ENCODE measurements around the gene PGAP2. TPM values are rescaled to one million over a fixed set of nuclear protein-coding genes. Genes with fewer than 3 reads are reported as not detected.

Gene PGAP2
- total and polyA plus RNA-seq, 10 of the 15 experiments (the other 5 are each of a cell fraction or from before 2014, with no cell fraction given) = 12.3 to 37.4 (median 31.9) TPM

GRCh38 chr11:3866836-3867208 lies 58.5 kb downstream of the PGAP2 start:
- in situ Hi-C loops (cut with MboI) (loop anchor here (25.0 kb wide), 2 partner anchors 1470 to 1820 kb away; partner anchors contain the start of genes OR51B5, TRIM22 and TRIM5), intact Hi-C loops (cut with micrococcal nuclease; ENCODE audit: unreplicated experiment) (no loop called here)
- no peak overlapping the region for H2AFZ ChIP-seq (ENCODE audit: control insufficient read depth, low read depth, low read length)
- ChIA-PET CTCF (interaction anchor here (1.6 to 39.6 kb wide), 4 partner anchors 2 to 206 kb away, joined by 3 to 1047 read pairs (median 529); partner anchors contain the start of genes RHOG and STIM1), POLR2A (interaction anchor here (0.7 to 18.1 kb wide), 7 partner anchors 9 to 205 kb away, joined by 3 to 405 read pairs (median 5); partner anchors contain the start of gene STIM1), RAD21 (ENCODE audit: unreplicated experiment) (interaction anchor here (1.0 to 16.8 kb wide), 11 partner anchors 7 to 51 kb away, joined by 3 to 253 read pairs (median 7); partner anchors contain the start of genes RHOG and STIM1), SMC1A (ENCODE audit: uncharacterized antibody, unreplicated experiment) (interaction anchor here (0.7 to 23.8 kb wide), 16 partner anchors 12 to 206 kb away, joined by 3 to 633 read pairs (median 6); partner anchors contain the start of gene STIM1)
- H3K9me3 ChIP-seq (replicated peaks; ENCODE audit: control insufficient read depth, insufficient read depth, low read length) = no peaks in the 10 kb centered on the region
- H3K4me2 ChIP-seq (ENCODE audit: control insufficient read depth, insufficient read depth) = peak overlapping the region; percentile 86
- peak overlapping the region; percentile 82 for H3K27ac ChIP-seq (ENCODE audit: control insufficient read depth, insufficient read depth)
- no peaks in the 10 kb centered on the region for H3K36me3 ChIP-seq (ENCODE audit: control insufficient read depth in 2 of 2, insufficient read depth in 2 of 2, low read length in 1 of 2)
- H3K9ac ChIP-seq (ENCODE audit: control insufficient read depth, insufficient read depth, low read length) = peak overlapping the region; percentile 31; the same call in 1 of the 2 replicates
- peak overlapping the region; percentile 28; the same call in 1 of the 2 replicates for H3K4me3 ChIP-seq
- FAIRE-seq = no peak
- BruUV-seq (replicated peaks) = no TSS peak
- DNase-seq (ENCODE audit: low read depth, low spot score) = no peak
- no peaks in the 10 kb centered on the region for H4K20me1 ChIP-seq (ENCODE audit: control insufficient read depth, insufficient read depth)
- no peaks in the 10 kb centered on the region for H3K27me3 ChIP-seq (replicated peaks in 1 of 2; ENCODE audit: control insufficient read depth in 2 of 2, insufficient read depth in 2 of 2, low read length in 1 of 2)
- TF ChIP-seq NFYB (IDR thresholded peaks at IDR 0.05; ENCODE audit: insufficient read depth, low read depth, low read length) (no peak), ZNF274 (IDR thresholded peaks at IDR 0.05; ENCODE audit: insufficient read depth, insufficient read length) (no peak), MEF2B (IDR thresholded peaks at IDR 0.05; ENCODE audit: partially characterized antibody, poor library complexity, severe bottlenecking) (no peak), RUNX3 (IDR thresholded peaks at IDR 0.05; ENCODE audit: low read length) (no peak), GABPA (IDR thresholded peaks at IDR 0.05; ENCODE audit: low read depth) (no peak)
- TF ChIP-seq, protein P1, sequence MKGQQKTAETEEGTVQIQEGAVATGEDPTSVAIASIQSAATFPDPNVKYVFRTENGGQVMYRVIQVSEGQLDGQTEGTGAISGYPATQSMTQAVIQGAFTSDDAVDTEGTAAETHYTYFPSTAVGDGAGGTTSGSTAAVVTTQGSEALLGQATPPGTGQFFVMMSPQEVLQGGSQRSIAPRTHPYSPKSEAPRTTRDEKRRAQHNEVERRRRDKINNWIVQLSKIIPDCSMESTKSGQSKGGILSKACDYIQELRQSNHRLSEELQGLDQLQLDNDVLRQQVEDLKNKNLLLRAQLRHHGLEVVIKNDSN (IDR thresholded peaks at IDR 0.05; ENCODE audit: borderline replicate concordance, extremely low read length, insufficient read depth, low read depth, low read length) = no peak
- peaks cover 64% of the 10 kb centered on the region for H3K4me1 ChIP-seq (ENCODE audit: control insufficient read depth, insufficient read depth, low read length)
- ATAC-seq = no peak
- peaks cover 96% of the 10 kb centered on the region for H3K79me2 ChIP-seq (ENCODE audit: control insufficient read depth, insufficient read depth, low read length)

Measured in GM12878 (cell line).